C4-2B (cell line): ENCODE results near the gene MTHFD2L.

Experiments used
- ZFX ChIP-seq: fragments of 450-650 bp; IDR thresholded peaks from 2 replicates; pipeline ENCODE4 v1.6.1; 2017
- TF ChIP-seq, protein P1 (sequence below): fragments of 450-650 bp; conservative IDR thresholded peaks from 2 replicates; pipeline ENCODE4 v1.5.1; 2017; ENCODE audit warnings: mild to moderate bottlenecking

DNA sequence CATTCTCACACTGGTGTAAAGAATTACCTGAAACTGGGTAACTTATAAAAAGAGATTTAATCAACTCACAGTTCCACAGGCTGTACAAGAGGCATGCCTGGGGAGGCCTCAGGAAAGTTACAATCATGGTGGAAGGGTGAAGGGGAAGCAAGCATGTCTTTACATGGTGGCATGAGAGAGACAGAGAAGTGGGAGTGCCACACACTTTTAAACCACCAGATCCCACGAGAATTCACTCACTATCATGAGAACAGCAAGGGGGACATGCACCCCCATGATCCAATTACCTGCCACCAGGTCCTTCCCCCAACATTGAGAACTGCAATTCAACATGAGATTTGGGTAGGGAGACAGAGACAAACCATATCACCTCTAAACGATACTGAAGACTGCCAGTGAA is 173.3 kb downstream of the MTHFD2L start:
- TF ChIP-seq, protein P1, sequence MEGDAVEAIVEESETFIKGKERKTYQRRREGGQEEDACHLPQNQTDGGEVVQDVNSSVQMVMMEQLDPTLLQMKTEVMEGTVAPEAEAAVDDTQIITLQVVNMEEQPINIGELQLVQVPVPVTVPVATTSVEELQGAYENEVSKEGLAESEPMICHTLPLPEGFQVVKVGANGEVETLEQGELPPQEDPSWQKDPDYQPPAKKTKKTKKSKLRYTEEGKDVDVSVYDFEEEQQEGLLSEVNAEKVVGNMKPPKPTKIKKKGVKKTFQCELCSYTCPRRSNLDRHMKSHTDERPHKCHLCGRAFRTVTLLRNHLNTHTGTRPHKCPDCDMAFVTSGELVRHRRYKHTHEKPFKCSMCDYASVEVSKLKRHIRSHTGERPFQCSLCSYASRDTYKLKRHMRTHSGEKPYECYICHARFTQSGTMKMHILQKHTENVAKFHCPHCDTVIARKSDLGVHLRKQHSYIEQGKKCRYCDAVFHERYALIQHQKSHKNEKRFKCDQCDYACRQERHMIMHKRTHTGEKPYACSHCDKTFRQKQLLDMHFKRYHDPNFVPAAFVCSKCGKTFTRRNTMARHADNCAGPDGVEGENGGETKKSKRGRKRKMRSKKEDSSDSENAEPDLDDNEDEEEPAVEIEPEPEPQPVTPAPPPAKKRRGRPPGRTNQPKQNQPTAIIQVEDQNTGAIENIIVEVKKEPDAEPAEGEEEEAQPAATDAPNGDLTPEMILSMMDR: no peak
- no peak for TF ChIP-seq ZFX
